K562 (cell line): ENCODE results near the gene UCP1.

ENCODE experiments used
- ASH1L ChIP-seq: fragments of 450-650 bp; IDR thresholded peaks from 2 replicates; pipeline ENCODE4 v1.6.1; 2018; ENCODE audit warnings: borderline replicate concordance, mild to moderate bottlenecking, low read depth; ENCODE audit not compliant: partially characterized antibody
- ESRRA ChIP-seq: fragments of 450-650 bp; IDR thresholded peaks from 2 replicates; pipeline ENCODE4 v1.6.1; 2014; ENCODE audit warnings: low read depth, mild to moderate bottlenecking, moderate library complexity, borderline replicate concordance
- IRF2 ChIP-seq: sonication (generic); formaldehyde crosslinking; IDR thresholded peaks from 2 replicates; pipeline ENCODE4 v1.8.1; 2022; ENCODE audit warnings: mild to moderate bottlenecking, missing genetic modification reagents
- POLR2A ChIP-seq: fragments of 450-650 bp; conservative IDR thresholded peaks from 2 replicates; pipeline ENCODE4 v1.6.1; 2016
- POLR2AphosphoS5 ChIP-seq: IDR thresholded peaks from 2 replicates; pipeline ENCODE4 v1.6.1; 2011; ENCODE audit warnings: mild to moderate bottlenecking, low read depth, low read length, moderate library complexity; ENCODE audit not compliant: control insufficient read depth, insufficient read depth
- REST ChIP-seq, 2 experiments: fragments of 450-650 bp; formaldehyde crosslinking in 1 of 2; IDR thresholded peaks; 2 replicates each; pipeline versions ENCODE4 v1.4.0 to v1.6.1; 2014 to 2020; ENCODE audit warnings: mild to moderate bottlenecking in 2 of 2, borderline replicate concordance in 1 of 2, low read depth in 1 of 2
- SMARCE1 ChIP-seq: fragments of 450-650 bp; IDR thresholded peaks from 2 replicates; pipeline ENCODE4 v1.7.1; 2016; ENCODE audit warnings: mild to moderate bottlenecking
- ZFP30 ChIP-seq: fragments of 250-450 bp; sonication (Bioruptor Pico); IDR thresholded peaks from 2 replicates; pipeline ENCODE4 v1.8.0; 2022; ENCODE audit warnings: moderate library complexity, mild to moderate bottlenecking, inconsistent platforms, borderline replicate concordance

- TF ChIP-seq ASH1L (no peak), IRF2 (CRISPR knock-in tag) (no peak), POLR2AphosphoS5 (no peak), POLR2A (no peak), ESRRA (no peak), ZFP30 (CRISPR knock-in tag) (no peak), SMARCE1 (no peak), REST (IDR thresholded peaks at IDR 0.05; ENCODE audit: borderline replicate concordance) (no peak), REST (CRISPR knock-in tag; IDR thresholded peaks at IDR 0.05; ENCODE audit: low read depth) (no peak)
Observed at GRCh38 chr4:140612357-140612756, 43.6 kb upstream of the UCP1 start.
